ENCODE results near the gene MYCBPAP. TPM values are rescaled to one million over a fixed set of nuclear protein-coding genes. Genes with fewer than 3 reads are reported as not detected.

The MYCBPAP gene
- total RNA-seq, 1 experiment from 2014 or later, result not detected

GRCh38 chr17:50517504-50518383 lies 9.5 kb downstream of the MYCBPAP start (continued):
- no peak for TF ChIP-seq ATF3 (IDR thresholded peaks at IDR 0.05)

- no peaks in the 10 kb centered on the region for H4K20me1 ChIP-seq (ENCODE audit: insufficient read depth)
- intact Hi-C loops (cut with micrococcal nuclease), result no loop called here
- H3K4me3 ChIP-seq (replicated peaks in 1 of 2; ENCODE audit: low read depth in 1 of 2, low read length in 2 of 2), result no peak overlapping the region
- ChIA-PET POLR2A (no interaction called here), CTCF (no interaction called here), RAD21 (ENCODE audit: low non-redundant PET in 1 of 2, low total read pairs in 2 of 2, uncharacterized antibody in 2 of 2, unreplicated experiment in 2 of 2) (no interaction called here)
- no peaks in the 10 kb centered on the region for H3K9me3 ChIP-seq (ENCODE audit: control insufficient read depth in 1 of 2, insufficient read depth in 1 of 2, low read depth in 1 of 2, low read length in 2 of 2)
- peaks cover 0 to 6% of the 10 kb centered on the region in 2 experiments; a peak in 1 of 4 replicates for H3K4me1 ChIP-seq (ENCODE audit: control insufficient read depth in 1 of 2, insufficient read depth in 2 of 2, low read length in 2 of 2)
- ATAC-seq, result peak; percentile 26; the same call in 1 of the 2 replicates
- TF ChIP-seq RAD21 (IDR thresholded peaks at IDR 0.05; ENCODE audit: low read depth) (no peak), CBX3 (IDR thresholded peaks at IDR 0.05; ENCODE audit: low read depth) (no peak), ZNF274 (IDR thresholded peaks at IDR 0.05; ENCODE audit: low read depth, low read length) (no peak), REST (IDR thresholded peaks at IDR 0.05; ENCODE audit: low read depth) (no peak), ZFX (IDR thresholded peaks at IDR 0.05) (no peak), ATF3 (IDR thresholded peaks at IDR 0.05) (no peak), SIN3A (IDR thresholded peaks at IDR 0.05; ENCODE audit: low read depth) (no peak), FOSL1 (IDR thresholded peaks at IDR 0.05; ENCODE audit: low read depth) (no peak), EZH2 (IDR thresholded peaks at IDR 0.05) (no peak), CTCF (IDR thresholded peaks at IDR 0.05 in 2 of 3, conservative IDR thresholded peaks at IDR 0.05 in 1 of 3; ENCODE audit: borderline replicate concordance in 1 of 3, insufficient read depth in 1 of 3, low read depth in 2 of 3, low read length in 2 of 3) (no peak), MAX (IDR thresholded peaks at IDR 0.05) (no peak), ZBTB33 (IDR thresholded peaks at IDR 0.05; ENCODE audit: extremely low read depth, insufficient replicate concordance, low read length) (no peak)
- H3K9me2 ChIP-seq (ENCODE audit: insufficient read depth), result no peaks in the 10 kb centered on the region
- no peaks in the 10 kb centered on the region for H3K79me2 ChIP-seq (ENCODE audit: insufficient read depth, low read length)
- no peaks in the 10 kb centered on the region for H3K27me3 ChIP-seq (ENCODE audit: insufficient read depth, low read length)
- no peak for DNase-seq (ENCODE audit: low read depth, low spot score)
- no peak overlapping the region for H3K27ac ChIP-seq (ENCODE audit: low read depth, low read length)
- H3K36me3 ChIP-seq (ENCODE audit: control insufficient read depth in 1 of 2, insufficient read depth in 2 of 2, low read length in 2 of 2), result no peaks in the 10 kb centered on the region
- peak overlapping the region; percentile 41 for H2AFZ ChIP-seq (ENCODE audit: low read depth, low read length, poor library complexity, severe bottlenecking)
- no peak overlapping the region for H3K4me2 ChIP-seq (ENCODE audit: low read length)
- no peak overlapping the region for H3K9ac ChIP-seq (ENCODE audit: low read length)
- no TSS peak for BruUV-seq (replicated peaks)
These were observed 10.3 kb downstream of the MYCBPAP start for GRCh38 chr17:50518384-50519023.
